A549 (cell line): ENCODE results near the gene TESK2. TPM values are rescaled to one million over a fixed set of nuclear protein-coding genes. Genes with fewer than 3 reads are reported as not detected.

Source experiments
- ATAC-seq, 2 experiments: fragments of 200-7000 bp in 1 of 2; fragments of >200 bp in 1 of 2; cut with Nextera tagmentation in 1 of 2; cut with Tn5 transposase in 1 of 2; 3 replicates each; pipeline versions ENCODE4 v1.8.0 to v1.9.1; 2018 to 2020; ENCODE audit warnings: mild to moderate bottlenecking in 1 of 2, moderate library complexity in 1 of 2
- CTCF ChIA-PET: fragments of 300-600 bp; sonication (Branson Sonifier 250); formaldehyde crosslinking; extraction: SDS; loops from one replicate; lab custom pipeline; 2021; ENCODE audit warnings: antibody characterized with exemption, inconsistent platforms; lab: Yijun Ruan, JAX
- POLR2A ChIA-PET: fragments of 350-600 bp; formaldehyde crosslinking; extraction: SDS; loops from one replicate; lab custom pipeline; 2021; ENCODE audit warnings: antibody characterized with exemption, inconsistent platforms; lab: Yijun Ruan, JAX
- DNase-seq, 2 experiments: peaks; one replicate each; pipeline versions ENCODE4 v3.0.0 to v3.0.0-alpha.2; 2011 to 2016; ENCODE audit warnings: low read depth in 1 of 2, low spot score in 1 of 2
- FAIRE-seq: peaks from 2 replicates; lab custom pipeline; 2011; peaks lifted over from hg19 to GRCh38; lab: Jason Lieb, UNC
- H3K27ac ChIP-seq, 2 experiments: fragments of >200 bp; sonication (Bioruptor Twin); formaldehyde crosslinking; 3 replicates each; pipeline ENCODE4 v1.5.1; 2016 to 2017
- H3K4me1 ChIP-seq: fragments of >200 bp; sonication (Bioruptor Twin); formaldehyde crosslinking; 3 replicates; pipeline ENCODE4 v1.6.1; 2016
- H3K4me2 ChIP-seq: fragments of >200 bp; sonication (Bioruptor Twin); formaldehyde crosslinking; 3 replicates; pipeline ENCODE4 v1.6.1; 2016
- H3K4me3 ChIP-seq: fragments of >200 bp; sonication (Bioruptor Twin); formaldehyde crosslinking; 3 replicates; pipeline ENCODE4 v1.5.1; 2016
- H3K9me3 ChIP-seq: fragments of >200 bp; sonication (Bioruptor Twin); formaldehyde crosslinking; 3 replicates; pipeline ENCODE4 v1.6.1; 2016
- BCL3 ChIP-seq: fragments of >200 bp; sonication (Bioruptor Twin); formaldehyde crosslinking; IDR thresholded peaks from 3 replicates; pipeline ENCODE4 v1.6.1; 2016
- CTCF ChIP-seq: fragments of >200 bp; sonication (Bioruptor Twin); formaldehyde crosslinking; IDR thresholded peaks from 3 replicates; pipeline ENCODE4 v1.5.1; 2016
- E2F6 ChIP-seq: IDR thresholded peaks from 2 replicates; pipeline ENCODE4 v1.6.1; 2012; ENCODE audit warnings: low read depth, borderline replicate concordance
- EP300 ChIP-seq, 2 experiments: fragments of >200 bp; sonication (Bioruptor Twin); formaldehyde crosslinking; IDR thresholded peaks; 2 replicates in 1 of 2; 3 replicates in 1 of 2; pipeline ENCODE4 v1.6.1; 2016 to 2017
- FOSL2 ChIP-seq, 2 experiments: fragments of 450-650 bp in 1 of 2; fragments of >200 bp in 1 of 2; sonication (Bioruptor Twin) in 1 of 2; formaldehyde crosslinking; IDR thresholded peaks; 2 replicates each; pipeline versions ENCODE4 v1.5.0 to v1.6.1; 2016 to 2020; ENCODE audit warnings: mild to moderate bottlenecking in 1 of 2, moderate library complexity in 1 of 2
- GATA3 ChIP-seq: IDR thresholded peaks from 2 replicates; pipeline ENCODE4 v1.6.1; 2012; ENCODE audit warnings: borderline replicate concordance
- HES2 ChIP-seq: fragments of >200 bp; sonication (Bioruptor Twin); formaldehyde crosslinking; IDR thresholded peaks from 2 replicates; pipeline ENCODE4 v1.6.1; 2016
- HEYL ChIP-seq: fragments of 250-450 bp; sonication (Bioruptor Pico); IDR thresholded peaks from 2 replicates; pipeline ENCODE4 v1.8.0; 2021; ENCODE audit warnings: mild to moderate bottlenecking, moderate library complexity
- HOXA7 ChIP-seq: fragments of 250-450 bp; sonication (Bioruptor Pico); IDR thresholded peaks from 2 replicates; pipeline ENCODE4 v1.5.0; 2020; ENCODE audit warnings: mild to moderate bottlenecking, moderate library complexity
- HOXB13 ChIP-seq: fragments of 250-450 bp; sonication (Bioruptor Pico); IDR thresholded peaks from 2 replicates; pipeline ENCODE4 v1.5.0; 2020; ENCODE audit warnings: low read depth, mild to moderate bottlenecking, moderate library complexity
- JUNB ChIP-seq: fragments of >200 bp; sonication (Bioruptor Twin); formaldehyde crosslinking; IDR thresholded peaks from 2 replicates; pipeline ENCODE4 v1.6.1; 2016
- KDM5A ChIP-seq: fragments of 200-600 bp; sonication (generic); IDR thresholded peaks from 2 replicates; pipeline ENCODE4 v1.6.1; 2016; ENCODE audit warnings: antibody characterized with exemption, mild to moderate bottlenecking
- MAFK ChIP-seq: fragments of 450-650 bp; IDR thresholded peaks from 2 replicates; pipeline ENCODE4 v1.6.1; 2014; ENCODE audit not compliant: partially characterized antibody
- MAZ ChIP-seq: fragments of 150-350 bp; IDR thresholded peaks from 2 replicates; pipeline ENCODE4 v1.6.1; 2014; ENCODE audit warnings: antibody characterized with exemption, low read depth, low read length, borderline replicate concordance
- MYC ChIP-seq: IDR thresholded peaks from 2 replicates; pipeline ENCODE4 v1.6.1; 2012; ENCODE audit warnings: mild to moderate bottlenecking, inconsistent platforms, low read length, improper control_type of control experiment, borderline replicate concordance
- NPAS2 ChIP-seq: fragments of 250-450 bp; sonication (Bioruptor Pico); IDR thresholded peaks from 2 replicates; pipeline ENCODE4 v1.8.0; 2022; ENCODE audit warnings: mild to moderate bottlenecking, moderate library complexity, borderline replicate concordance
- PHF8 ChIP-seq: fragments of 200-600 bp; sonication (generic); IDR thresholded peaks from 2 replicates; pipeline ENCODE4 v1.6.1; 2016; ENCODE audit warnings: low read depth, mild to moderate bottlenecking, antibody characterized with exemption, moderate library complexity, borderline replicate concordance
- POLR2A ChIP-seq: IDR thresholded peaks from 2 replicates; pipeline ENCODE4 v1.6.1; 2012; ENCODE audit warnings: mild to moderate bottlenecking, low read length
- POLR2AphosphoS2 ChIP-seq: conservative IDR thresholded peaks from 2 replicates; pipeline ENCODE4 v1.6.1; 2012; ENCODE audit warnings: low read length, improper control_type of control experiment, inconsistent platforms
- RAD21 ChIP-seq, 2 experiments: fragments of >200 bp in 1 of 2; sonication (Bioruptor Twin) in 1 of 2; formaldehyde crosslinking in 1 of 2; IDR thresholded peaks in 1 of 2; conservative IDR thresholded peaks in 1 of 2; 2 replicates in 1 of 2; 3 replicates in 1 of 2; pipeline ENCODE4 v1.6.1; 2012 to 2018; ENCODE audit warnings: inconsistent platforms in 1 of 2
- RFX5 ChIP-seq: fragments of 450-650 bp; IDR thresholded peaks from 2 replicates; pipeline ENCODE4 v1.7.1; 2014; ENCODE audit warnings: antibody characterized with exemption, mild to moderate bottlenecking, moderate library complexity
- ZC3H11A ChIP-seq: fragments of 450-650 bp; IDR thresholded peaks from 2 replicates; pipeline ENCODE4 v1.6.1; 2014; ENCODE audit warnings: antibody characterized with exemption, mild to moderate bottlenecking
- ZFP36 ChIP-seq: fragments of 450-650 bp; IDR thresholded peaks from 2 replicates; pipeline ENCODE4 v1.6.1; 2014; ENCODE audit warnings: borderline replicate concordance; ENCODE audit not compliant: partially characterized antibody
- ZNF302 ChIP-seq: fragments of 250-450 bp; sonication (Bioruptor Pico); IDR thresholded peaks from 2 replicates; pipeline ENCODE4 v1.9.0; 2021; ENCODE audit warnings: inconsistent platforms, mild to moderate bottlenecking, moderate library complexity
- WGBS: methylation state at CpG from one replicate; pipeline ENCODE4 v1.1.6; 2017; ENCODE audit errors: missing lambda C conversion rate; 5-methylcytosine and 5-hydroxymethylcytosine counted together
- polyA plus RNA-seq, 4 experiments: library from polyadenylated mRNA; depleted of rRNA in 3 of 4; stranded (reverse); fragments of >200 nt; fragmentation: RNase III in 1 of 4; extraction: RNeasy Plus Mini Kit Qiagen cat#74134 plus additional on column Dnase treatment in 1 of 4; gene quantifications; 2 replicates in 3 of 4; 3 replicates in 1 of 4; pipeline ENCODE4 v1.2.3, GENCODE V29; 2011 to 2017
- TF ChIP-seq, protein P1 (sequence below): fragments of 200-600 bp; sonication (generic); IDR thresholded peaks from 2 replicates; pipeline ENCODE4 v1.6.1; 2016; ENCODE audit warnings: antibody characterized with exemption, mild to moderate bottlenecking, moderate library complexity
- TF ChIP-seq, protein P2 (sequence below): IDR thresholded peaks from 2 replicates; pipeline ENCODE4 v1.6.1; 2012

TESK2 gene
- polyA plus RNA-seq, 2 of the 4 experiments (the other 2 are of a cell fraction), result 0.22 to 0.48 TPM

- no peaks in the 10 kb centered on the region for H3K9me3 ChIP-seq
- H3K4me3 ChIP-seq, result no peak overlapping the region
- ATAC-seq (no peak), DNase-seq (no peak), FAIRE-seq (no peak)
- no peak overlapping the region for H3K27ac ChIP-seq
- H3K4me1 ChIP-seq, result no peaks in the 10 kb centered on the region
- H3K4me2 ChIP-seq, result no peak overlapping the region
- ChIA-PET POLR2A (no interaction called here), CTCF (no interaction called here)
- TF ChIP-seq E2F6 (no peak), KDM5A (no peak), CTCF (no peak), HOXA7 (no peak), ZC3H11A (no peak), PHF8 (no peak), HOXB13 (CRISPR knock-in tag) (no peak), POLR2AphosphoS2 (no peak), FOSL2 (IDR thresholded peaks at IDR 0.05) (no peak), FOSL2 (CRISPR knock-in tag; IDR thresholded peaks at IDR 0.05) (no peak), MYC (no peak), ZNF302 (CRISPR knock-in tag) (no peak), MAFK (no peak), BCL3 (no peak), RFX5 (no peak), NPAS2 (CRISPR knock-in tag) (no peak), POLR2A (no peak), HEYL (CRISPR knock-in tag) (no peak), MAZ (no peak)
- TF ChIP-seq, protein P1, sequence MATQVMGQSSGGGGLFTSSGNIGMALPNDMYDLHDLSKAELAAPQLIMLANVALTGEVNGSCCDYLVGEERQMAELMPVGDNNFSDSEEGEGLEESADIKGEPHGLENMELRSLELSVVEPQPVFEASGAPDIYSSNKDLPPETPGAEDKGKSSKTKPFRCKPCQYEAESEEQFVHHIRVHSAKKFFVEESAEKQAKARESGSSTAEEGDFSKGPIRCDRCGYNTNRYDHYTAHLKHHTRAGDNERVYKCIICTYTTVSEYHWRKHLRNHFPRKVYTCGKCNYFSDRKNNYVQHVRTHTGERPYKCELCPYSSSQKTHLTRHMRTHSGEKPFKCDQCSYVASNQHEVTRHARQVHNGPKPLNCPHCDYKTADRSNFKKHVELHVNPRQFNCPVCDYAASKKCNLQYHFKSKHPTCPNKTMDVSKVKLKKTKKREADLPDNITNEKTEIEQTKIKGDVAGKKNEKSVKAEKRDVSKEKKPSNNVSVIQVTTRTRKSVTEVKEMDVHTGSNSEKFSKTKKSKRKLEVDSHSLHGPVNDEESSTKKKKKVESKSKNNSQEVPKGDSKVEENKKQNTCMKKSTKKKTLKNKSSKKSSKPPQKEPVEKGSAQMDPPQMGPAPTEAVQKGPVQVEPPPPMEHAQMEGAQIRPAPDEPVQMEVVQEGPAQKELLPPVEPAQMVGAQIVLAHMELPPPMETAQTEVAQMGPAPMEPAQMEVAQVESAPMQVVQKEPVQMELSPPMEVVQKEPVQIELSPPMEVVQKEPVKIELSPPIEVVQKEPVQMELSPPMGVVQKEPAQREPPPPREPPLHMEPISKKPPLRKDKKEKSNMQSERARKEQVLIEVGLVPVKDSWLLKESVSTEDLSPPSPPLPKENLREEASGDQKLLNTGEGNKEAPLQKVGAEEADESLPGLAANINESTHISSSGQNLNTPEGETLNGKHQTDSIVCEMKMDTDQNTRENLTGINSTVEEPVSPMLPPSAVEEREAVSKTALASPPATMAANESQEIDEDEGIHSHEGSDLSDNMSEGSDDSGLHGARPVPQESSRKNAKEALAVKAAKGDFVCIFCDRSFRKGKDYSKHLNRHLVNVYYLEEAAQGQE, result no peak
- WGBS, result 12% methylated on average over 1 of the region's 1 CpG
Observed at GRCh38 chr1:45383191-45383590, 107.8 kb downstream of the TESK2 start.

- CTCF ChIA-PET, result no interaction called here
Observed at GRCh38 chr1:45381243-45381642, 109.7 kb downstream of the TESK2 start.

More at GRCh38 chr1:45381243-45381642, 109.7 kb downstream of the TESK2 start:
- Histone ChIP-seq H3K4me3 (no peak overlapping the region), H3K4me1 (no peaks in the 10 kb centered on the region), H3K27ac (no peak overlapping the region), H3K4me2 (no peak overlapping the region), H3K9me3 (no peaks in the 10 kb centered on the region)
- FAIRE-seq (no peak), ATAC-seq (no peak), DNase-seq (no peak)
- WGBS, result 84% methylated on average over 2 of the region's 2 CpGs
- TF ChIP-seq RAD21 (conservative IDR thresholded peaks at IDR 0.05 in 1 of 2, IDR thresholded peaks at IDR 0.05 in 1 of 2), result no peak
- no peak for TF ChIP-seq POLR2A
- TF ChIP-seq HES2, result no peak
- TF ChIP-seq, protein P2, sequence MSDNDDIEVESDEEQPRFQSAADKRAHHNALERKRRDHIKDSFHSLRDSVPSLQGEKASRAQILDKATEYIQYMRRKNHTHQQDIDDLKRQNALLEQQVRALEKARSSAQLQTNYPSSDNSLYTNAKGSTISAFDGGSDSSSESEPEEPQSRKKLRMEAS, result no peak
- TF ChIP-seq JUNB, result no peak
- no peak for TF ChIP-seq EP300 (IDR thresholded peaks at IDR 0.05)
- TF ChIP-seq ZFP36, result no peak
- no peak for TF ChIP-seq GATA3
- POLR2A ChIA-PET, result no interaction called here
